ENCODE measurements around the gene ZBTB16.

ZBTB16 gene

GRCh38 chr11:114187173-114187572 is 127.7 kb downstream of the ZBTB16 start:
- no peak for DNase-seq (ENCODE audit: low spot score)

- DNase-seq (ENCODE audit: low spot score): no peak
Measured at GRCh38 chr11:114188851-114189570, 129.5 kb downstream of the ZBTB16 start.

DNA sequence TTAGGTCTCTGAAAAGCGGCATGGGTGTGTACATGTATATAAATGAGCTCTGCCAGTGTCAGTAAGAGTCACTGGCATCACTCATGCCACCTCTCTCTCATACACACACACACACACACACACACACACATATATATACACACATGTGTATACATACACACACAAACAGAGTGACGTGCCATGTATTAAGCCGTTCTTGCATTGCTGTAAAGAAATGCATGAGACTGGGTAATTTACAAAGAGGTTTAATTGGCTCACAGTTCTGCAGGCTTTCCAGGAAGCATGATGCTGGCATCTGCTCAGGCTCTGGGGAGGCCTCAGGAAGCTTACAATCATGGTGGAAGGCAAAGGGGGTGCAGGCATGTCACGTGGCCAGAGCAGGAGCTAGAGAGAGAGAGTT is 131.1 kb downstream of the ZBTB16 start:
- DNase-seq (ENCODE audit: low spot score): no peak

GRCh38 chr11:114191893-114192292 is 132.4 kb downstream of the ZBTB16 start:
- no peak for DNase-seq (ENCODE audit: low spot score)

GRCh38 chr11:114192841-114193389 is 133.4 kb downstream of the ZBTB16 start:
- DNase-seq (ENCODE audit: low spot score): no peak

GRCh38 chr11:114193730-114194679 is 134.5 kb downstream of the ZBTB16 start:
- no peak for DNase-seq (ENCODE audit: low spot score)

DNA sequence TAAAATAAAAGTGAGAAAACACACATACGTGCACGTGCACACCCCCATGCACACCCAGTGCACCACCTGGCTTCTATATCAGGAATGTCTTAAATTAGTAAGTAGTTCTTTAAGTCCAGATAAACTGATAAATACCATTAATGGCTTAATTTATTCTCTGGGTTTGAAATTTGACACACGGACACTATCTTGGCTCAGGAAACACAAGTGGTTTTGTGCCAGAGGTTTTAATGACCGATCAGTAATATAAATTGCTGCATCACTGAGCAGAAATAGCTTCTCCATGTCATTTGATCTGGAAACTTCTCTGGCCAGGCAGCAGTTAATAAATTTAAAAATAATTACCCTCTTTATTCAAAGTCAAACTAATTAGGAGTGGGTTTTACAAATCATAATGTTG is 135.2 kb downstream of the ZBTB16 start:
- no peak for DNase-seq (ENCODE audit: low spot score)

DNA sequence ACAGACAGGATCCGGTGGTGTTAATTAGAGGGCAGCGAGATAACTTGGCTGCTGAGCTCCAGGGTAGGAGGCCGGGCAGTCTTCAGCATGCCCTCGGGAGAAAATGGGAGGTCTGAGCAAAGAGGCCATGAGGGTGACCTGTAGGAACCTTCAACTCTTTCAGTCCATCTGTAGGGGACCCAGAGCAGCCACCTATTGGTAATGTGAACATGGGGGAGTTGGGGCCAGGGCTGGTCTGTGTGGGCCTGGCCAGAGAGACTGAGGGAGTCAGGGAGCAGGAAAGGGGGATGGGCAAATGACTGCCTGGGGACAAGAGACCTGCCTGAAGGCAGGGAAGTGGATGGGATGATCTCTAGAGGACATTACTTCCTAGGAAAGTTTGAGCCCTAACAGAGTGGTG is 135.6 kb downstream of the ZBTB16 start:
- no peak for DNase-seq (ENCODE audit: low spot score)

GRCh38 chr11:114195981-114196731 is 136.6 kb downstream of the ZBTB16 start:
- no peak for DNase-seq (ENCODE audit: low spot score)

DNA sequence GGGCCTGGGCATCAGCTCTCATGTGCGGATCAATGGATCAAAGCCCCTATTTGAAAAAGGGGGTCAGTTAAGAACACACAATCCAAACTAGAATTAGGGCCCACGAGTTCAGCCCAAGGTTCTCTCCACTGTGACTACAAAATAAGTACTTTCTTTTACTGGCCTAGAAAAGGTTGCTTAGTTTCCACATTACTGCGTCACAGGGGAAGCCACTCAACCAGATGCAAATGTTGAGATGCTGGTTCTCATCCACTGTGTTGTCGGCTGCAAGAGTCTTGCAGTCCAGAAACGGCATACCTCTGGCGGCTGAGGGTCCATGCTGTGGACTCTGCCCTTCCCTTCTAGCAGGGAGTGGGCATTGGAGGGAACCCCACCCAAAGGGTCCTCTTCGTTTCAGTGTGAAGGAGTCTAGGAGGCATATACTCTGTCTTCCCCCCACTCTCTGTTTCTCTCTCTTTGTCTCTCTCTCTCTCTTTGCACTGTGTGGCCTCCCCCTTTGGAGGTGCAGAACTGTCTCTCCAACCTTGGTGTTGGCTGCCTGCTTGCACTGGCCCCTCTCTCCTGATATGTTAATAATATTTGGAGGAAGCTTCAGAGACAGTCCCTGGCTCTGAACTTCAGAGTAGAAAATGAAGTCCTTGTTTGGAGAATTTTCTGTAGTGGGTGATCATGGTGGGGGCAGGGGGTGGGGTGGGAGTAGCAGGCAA is 137.6 kb downstream of the ZBTB16 start:
- DNase-seq (ENCODE audit: low spot score): peak; percentile 13

GRCh38 chr11:114197799-114198500 is 138.4 kb downstream of the ZBTB16 start:
- no peak for DNase-seq (ENCODE audit: low spot score)

DNA sequence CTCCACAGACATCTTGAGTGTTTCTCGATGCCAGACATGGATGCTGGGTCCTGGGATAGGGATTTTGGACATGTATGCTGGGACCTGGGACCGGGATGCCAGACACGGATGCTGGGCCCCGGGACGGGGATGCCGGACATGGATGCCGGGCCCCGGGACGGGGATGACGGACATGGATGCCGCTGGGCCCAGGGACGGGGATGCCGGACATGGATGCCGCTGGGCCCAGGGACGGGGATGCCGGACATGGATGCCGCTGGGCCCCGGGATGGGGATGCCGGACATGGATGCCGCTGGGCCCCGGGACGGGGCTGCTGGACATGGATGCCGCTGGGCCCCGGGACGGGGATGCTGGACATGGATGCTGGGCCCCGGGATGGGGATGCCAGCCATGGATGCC is 139.5 kb downstream of the ZBTB16 start:
- DNase-seq (ENCODE audit: low spot score): no peak

- no peak for DNase-seq (ENCODE audit: low spot score)
Measured at GRCh38 chr11:114200351-114201133, 141.0 kb downstream of the ZBTB16 start.

DNA sequence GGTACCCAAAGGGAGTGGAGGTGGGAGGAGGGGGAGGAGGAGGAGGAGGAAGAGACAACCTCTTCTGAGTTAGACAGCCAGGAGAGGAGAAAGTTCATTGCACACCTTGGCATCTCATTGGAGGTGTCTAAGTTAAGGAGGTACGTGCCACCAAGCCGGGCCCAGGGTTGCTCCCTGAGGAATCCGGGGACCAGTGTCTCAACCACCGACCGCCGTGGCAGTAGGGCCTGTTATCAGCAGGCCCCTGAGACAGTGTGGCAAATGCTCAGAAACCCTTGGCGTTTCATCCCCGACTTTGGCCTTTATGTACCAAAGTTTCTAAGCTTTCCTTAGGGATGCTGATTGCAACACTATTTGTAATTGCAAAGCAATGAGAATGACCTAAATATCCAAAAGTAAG is 141.7 kb downstream of the ZBTB16 start:
- DNase-seq (ENCODE audit: low spot score): no peak

- DNase-seq (ENCODE audit: low spot score): no peak
Measured at GRCh38 chr11:114202011-114202609, 142.6 kb downstream of the ZBTB16 start.

- DNase-seq (ENCODE audit: low spot score): no peak
Measured at GRCh38 chr11:114207096-114207495, 147.6 kb downstream of the ZBTB16 start.

- DNase-seq (ENCODE audit: low spot score): no peak
Measured at GRCh38 chr11:114208377-114208776, 148.9 kb downstream of the ZBTB16 start.

DNA sequence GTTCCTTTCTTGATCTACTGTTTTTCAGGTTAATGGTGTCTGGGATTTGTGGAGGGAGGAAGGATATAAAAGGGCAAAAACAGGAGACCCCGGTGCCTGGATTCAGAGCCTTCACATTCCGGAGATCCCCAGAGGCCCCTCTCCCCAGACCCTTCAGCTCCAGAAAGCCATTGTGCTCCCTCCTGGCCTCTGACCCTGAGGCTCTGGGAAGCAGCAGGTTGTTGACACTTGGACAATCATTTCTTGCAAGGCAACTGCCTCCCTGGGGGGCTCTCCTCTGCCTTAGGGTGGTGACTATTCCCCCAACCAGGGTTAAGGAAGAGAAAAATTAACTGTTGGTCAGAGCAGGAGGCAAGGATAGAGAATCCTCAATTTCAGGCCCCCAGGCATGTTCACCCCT is 149.8 kb downstream of the ZBTB16 start:
- DNase-seq (ENCODE audit: low spot score): no peak

- no peak for DNase-seq (ENCODE audit: low spot score)
Measured at GRCh38 chr11:114209904-114210303, 150.4 kb downstream of the ZBTB16 start.
